Measurements from ENCODE around the gene CCDC138.

CCDC138 gene

DNA sequence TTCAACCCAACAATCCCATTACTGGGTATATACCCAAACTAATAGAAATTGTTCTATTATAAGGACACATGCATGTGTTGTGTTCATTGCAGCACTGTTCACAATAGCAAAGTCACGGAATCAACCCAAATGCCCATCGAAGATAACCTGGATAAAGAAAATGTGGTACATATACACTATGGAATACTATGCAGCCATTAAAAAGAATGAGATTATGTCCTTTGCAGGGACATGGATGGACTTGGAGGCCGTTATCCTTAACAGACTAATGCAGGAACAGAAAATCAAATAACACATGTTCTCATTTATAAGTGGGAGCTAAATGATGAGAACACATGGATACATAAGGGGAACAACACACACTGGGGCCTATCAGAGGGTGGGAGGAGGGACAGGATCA lies 65.8 kb downstream of the CCDC138 start:
- DNase-seq: no peak
- H3K9me3 Mint-ChIP-seq: no peaks in the 10 kb centered on the region
- H3K27me3 Mint-ChIP-seq (ENCODE audit: low read depth, poor library complexity): peaks cover 6% of the 10 kb centered on the region
- H3K4me1 Mint-ChIP-seq: no peaks in the 10 kb centered on the region
- H3K27ac Mint-ChIP-seq: no peak overlapping the region
- H3K4me3 Mint-ChIP-seq: no peak overlapping the region
- TF ChIP-seq CTCF (IDR thresholded peaks at IDR 0.05): no peak
- H3K36me3 Mint-ChIP-seq (ENCODE audit: low read depth): peaks cover 70% of the 10 kb centered on the region

- peaks cover 6% of the 10 kb centered on the region for H3K27me3 Mint-ChIP-seq (ENCODE audit: low read depth, poor library complexity)
- DNase-seq: no peak
- H3K36me3 Mint-ChIP-seq (ENCODE audit: low read depth): peaks cover 70% of the 10 kb centered on the region
- no peak overlapping the region for H3K4me3 Mint-ChIP-seq
- no peak for TF ChIP-seq CTCF (IDR thresholded peaks at IDR 0.05)
- H3K9me3 Mint-ChIP-seq: peaks cover 9% of the 10 kb centered on the region
- H3K4me1 Mint-ChIP-seq: no peaks in the 10 kb centered on the region
- H3K27ac Mint-ChIP-seq: no peak overlapping the region
These were observed 66.8 kb downstream of the CCDC138 start for GRCh38 chr2:108853421-108853820.

GRCh38 chr2:108854484-108854883 lies 67.9 kb downstream of the CCDC138 start:
- peaks cover 2% of the 10 kb centered on the region for H3K27me3 Mint-ChIP-seq (ENCODE audit: low read depth, poor library complexity)
- peaks cover 71% of the 10 kb centered on the region for H3K36me3 Mint-ChIP-seq (ENCODE audit: low read depth)
- H3K4me3 Mint-ChIP-seq: no peak overlapping the region
- no peak for TF ChIP-seq CTCF (IDR thresholded peaks at IDR 0.05)
- DNase-seq: no peak
- peaks cover 19% of the 10 kb centered on the region for H3K9me3 Mint-ChIP-seq
- no peak overlapping the region for H3K27ac Mint-ChIP-seq
- H3K4me1 Mint-ChIP-seq: no peaks in the 10 kb centered on the region

- Mint-ChIP-seq H3K4me1 (no peaks in the 10 kb centered on the region), H3K4me3 (no peak overlapping the region), H3K9me3 (peaks cover 26% of the 10 kb centered on the region), H3K36me3 (ENCODE audit: low read depth) (peaks cover 71% of the 10 kb centered on the region), H3K27ac (no peak overlapping the region), H3K27me3 (ENCODE audit: low read depth, poor library complexity) (no peaks in the 10 kb centered on the region)
- DNase-seq: no peak
- no peak for TF ChIP-seq CTCF (IDR thresholded peaks at IDR 0.05)
These were observed 68.6 kb downstream of the CCDC138 start for GRCh38 chr2:108855194-108855593.

- H3K4me3 Mint-ChIP-seq: no peak overlapping the region
- TF ChIP-seq CTCF (IDR thresholded peaks at IDR 0.05): no peak
- no peaks in the 10 kb centered on the region for H3K4me1 Mint-ChIP-seq
- no peak overlapping the region for H3K27ac Mint-ChIP-seq
- H3K9me3 Mint-ChIP-seq: peaks cover 48% of the 10 kb centered on the region
- H3K27me3 Mint-ChIP-seq (ENCODE audit: low read depth, poor library complexity): no peaks in the 10 kb centered on the region
- no peak for DNase-seq
- H3K36me3 Mint-ChIP-seq (ENCODE audit: low read depth): peaks cover 71% of the 10 kb centered on the region
These were observed 72.3 kb downstream of the CCDC138 start for GRCh38 chr2:108858894-108859293.

DNA sequence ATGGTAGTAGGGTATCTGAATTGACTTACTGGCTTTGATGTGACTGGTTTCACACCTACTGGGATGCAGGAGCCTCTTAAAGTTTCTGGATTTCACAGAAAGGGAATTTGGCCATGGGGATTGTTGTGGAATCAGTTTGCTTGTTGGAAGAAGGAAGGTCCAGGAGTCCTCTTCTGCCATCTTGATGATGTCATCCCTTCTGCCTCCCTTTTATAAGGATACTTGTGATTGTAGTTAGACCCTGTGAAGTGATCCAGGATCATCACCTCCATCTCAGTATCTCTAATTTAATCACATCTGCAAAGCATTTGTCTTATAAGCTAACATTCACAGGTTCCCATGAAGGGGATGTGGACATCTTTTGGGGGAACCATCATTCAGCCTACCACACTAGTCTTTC lies 79.5 kb downstream of the CCDC138 start:
- Mint-ChIP-seq H3K27me3 (ENCODE audit: low read depth, poor library complexity) (no peaks in the 10 kb centered on the region), H3K27ac (no peak overlapping the region), H3K36me3 (ENCODE audit: low read depth) (peaks cover 93% of the 10 kb centered on the region), H3K4me1 (no peaks in the 10 kb centered on the region), H3K4me3 (no peak overlapping the region), H3K9me3 (peaks cover 69% of the 10 kb centered on the region)
- DNase-seq: no peak
- no peak for TF ChIP-seq CTCF (IDR thresholded peaks at IDR 0.05)
